Placental pericyte (primary cell): ENCODE measurements around the gene OLFML3. TPM values are rescaled to one million over a fixed set of nuclear protein-coding genes. Genes with fewer than 3 reads are reported as not detected.

Experiments
- total RNA-seq: library from RNA; depleted of rRNA; stranded (reverse); fragments of >200 nt; gene quantifications from 2 replicates; pipeline ENCODE4 v1.2.3, GENCODE V29; 2012

Gene OLFML3, protein sequence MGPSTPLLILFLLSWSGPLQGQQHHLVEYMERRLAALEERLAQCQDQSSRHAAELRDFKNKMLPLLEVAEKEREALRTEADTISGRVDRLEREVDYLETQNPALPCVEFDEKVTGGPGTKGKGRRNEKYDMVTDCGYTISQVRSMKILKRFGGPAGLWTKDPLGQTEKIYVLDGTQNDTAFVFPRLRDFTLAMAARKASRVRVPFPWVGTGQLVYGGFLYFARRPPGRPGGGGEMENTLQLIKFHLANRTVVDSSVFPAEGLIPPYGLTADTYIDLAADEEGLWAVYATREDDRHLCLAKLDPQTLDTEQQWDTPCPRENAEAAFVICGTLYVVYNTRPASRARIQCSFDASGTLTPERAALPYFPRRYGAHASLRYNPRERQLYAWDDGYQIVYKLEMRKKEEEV
- 77.6 and 238 TPM in 2 replicates for total RNA-seq

DNA sequence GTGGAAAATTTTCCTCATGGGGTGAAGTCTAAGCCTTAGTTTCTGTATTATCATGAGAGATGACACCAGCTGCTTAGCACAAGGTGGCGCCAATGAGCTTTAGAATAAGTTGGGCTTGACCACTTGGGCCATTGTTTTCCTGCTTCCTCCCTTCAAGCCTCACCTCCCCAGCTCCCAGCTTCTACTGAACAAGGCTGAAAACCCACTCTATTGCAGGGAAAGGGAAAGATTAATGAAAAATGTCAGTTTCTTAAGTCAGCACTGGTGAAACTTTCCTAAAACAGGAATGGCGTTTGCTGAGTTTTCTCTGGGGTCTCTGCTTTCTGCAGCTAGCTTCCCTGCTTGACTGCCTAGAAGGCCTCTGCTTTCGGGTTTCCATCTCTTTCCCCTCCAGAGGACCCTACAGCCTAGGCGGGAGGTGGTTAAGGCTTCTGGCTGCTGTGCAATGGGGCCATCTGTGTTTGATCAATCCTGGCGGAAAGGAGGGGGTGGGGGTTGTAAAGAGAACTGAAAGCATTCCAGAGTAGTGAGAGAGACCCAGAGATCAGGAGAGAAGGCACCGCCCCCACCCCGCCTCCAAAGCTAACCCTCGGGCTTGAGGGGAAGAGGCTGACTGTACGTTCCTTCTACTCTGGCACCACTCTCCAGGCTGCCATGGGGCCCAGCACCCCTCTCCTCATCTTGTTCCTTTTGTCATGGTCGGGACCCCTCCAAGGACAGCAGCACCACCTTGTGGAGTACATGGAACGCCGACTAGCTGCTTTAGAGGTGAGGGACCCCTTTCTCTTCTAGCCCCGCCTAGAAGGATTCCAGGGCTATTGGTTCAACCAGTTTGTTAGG, at the start of gene OLFML3:
Gene OLFML3, plus strand, starts transcription at position 612 of the 840 bp plus-strand sequence. Its CDS starts 43 bp downstream, at position 655.

Other genes with a start within 250 kb of the OLFML3 start
- gene PHTF1, start 220.0 kb upstream of the OLFML3 start, total RNA-seq, result 53.8 and 56.9 TPM in 2 replicates
- 11.8 and 16.0 TPM in 2 replicates for gene RSBN1, start 167.0 kb upstream of the OLFML3 start, total RNA-seq
- under 0.01 and 2.0 TPM in 2 replicates for gene PTPN22, start 107.8 kb upstream of the OLFML3 start, total RNA-seq
- gene BCL2L15, start 91.9 kb upstream of the OLFML3 start, total RNA-seq, result under 0.01 and 0.14 TPM in 2 replicates
- gene AP4B1, start 74.7 kb upstream of the OLFML3 start, total RNA-seq, result 13.8 and 14.6 TPM in 2 replicates
- gene DCLRE1B, start 74.1 kb upstream of the OLFML3 start, total RNA-seq, result 1.3 and 13.3 TPM in 2 replicates
- 21.0 and 33.8 TPM in 2 replicates for gene HIPK1, start 50.1 kb upstream of the OLFML3 start, total RNA-seq
- 0.22 TPM in 1 of 2 replicates, not detected in the other for gene SYT6, start 174.4 kb downstream of the OLFML3 start, total RNA-seq